Measurements from ENCODE around the gene DGKA.
A peak's percentile ranks its signal among the peaks of the same experiment; 100 is the strongest.
"Not testable (repeated sequence)": the region's sequence is repeated elsewhere in the genome, so short reads cannot be mapped to it uniquely, and the experiment has no call there.

DGKA gene

GRCh38 chr12:55930771-55931316 is at the start of gene DGKA:
Gene DGKA (plus strand): TSS chr12:55931162. CDS start chr12:55936504, 5,342 bp downstream.
- peak; percentile 70 to 71 for DNase-seq (ENCODE audit: low read depth in 2 of 2)

DNA sequence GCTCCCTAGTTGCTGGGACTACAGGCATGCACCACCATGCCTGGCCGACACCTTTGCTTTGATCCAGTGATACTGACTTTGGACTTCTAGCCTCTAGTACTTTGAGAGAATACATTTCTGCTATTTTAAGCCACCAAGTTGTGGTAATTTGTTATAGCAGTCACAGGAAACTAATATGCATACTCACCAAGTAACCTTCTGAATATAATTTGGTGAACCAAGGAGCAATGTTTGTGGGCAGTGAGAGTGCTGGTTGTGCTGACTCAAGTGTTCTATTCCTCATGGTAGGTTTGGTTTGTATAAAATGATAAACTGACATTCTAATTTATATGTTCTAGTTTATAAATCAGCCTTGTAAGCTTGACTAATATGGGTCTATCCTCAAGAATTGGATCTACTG is 45.8 kb upstream of the DGKA start:
- no peak for DNase-seq (ENCODE audit: low read depth in 2 of 2)

GRCh38 chr12:55891310-55891709 is 39.7 kb upstream of the DGKA start:
- DNase-seq (ENCODE audit: low read depth in 2 of 2) = no peak

GRCh38 chr12:55893723-55894122 is 37.2 kb upstream of the DGKA start:
- no peak for DNase-seq (ENCODE audit: low read depth in 2 of 2)

DNA sequence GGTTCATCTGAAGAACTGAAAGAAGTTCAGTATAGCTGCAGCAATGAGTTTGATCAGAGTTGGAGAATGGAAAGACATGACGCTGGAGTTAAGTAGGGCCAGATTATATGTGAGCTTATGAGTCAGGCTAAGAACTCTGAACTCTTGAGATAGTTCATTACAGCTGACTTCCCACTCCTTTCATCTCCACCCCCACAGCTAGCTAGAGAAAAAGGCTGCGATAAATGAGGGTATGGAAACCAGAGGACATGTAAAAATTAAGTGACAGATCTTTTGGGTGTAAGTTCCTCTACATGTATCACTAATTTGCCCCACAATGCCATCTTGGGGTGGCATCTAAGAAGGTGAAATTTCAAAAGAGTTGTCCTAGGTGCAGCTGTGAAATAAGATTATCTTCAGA is 31.9 kb upstream of the DGKA start:
- DNase-seq (ENCODE audit: low read depth in 2 of 2) = no peak

DNA sequence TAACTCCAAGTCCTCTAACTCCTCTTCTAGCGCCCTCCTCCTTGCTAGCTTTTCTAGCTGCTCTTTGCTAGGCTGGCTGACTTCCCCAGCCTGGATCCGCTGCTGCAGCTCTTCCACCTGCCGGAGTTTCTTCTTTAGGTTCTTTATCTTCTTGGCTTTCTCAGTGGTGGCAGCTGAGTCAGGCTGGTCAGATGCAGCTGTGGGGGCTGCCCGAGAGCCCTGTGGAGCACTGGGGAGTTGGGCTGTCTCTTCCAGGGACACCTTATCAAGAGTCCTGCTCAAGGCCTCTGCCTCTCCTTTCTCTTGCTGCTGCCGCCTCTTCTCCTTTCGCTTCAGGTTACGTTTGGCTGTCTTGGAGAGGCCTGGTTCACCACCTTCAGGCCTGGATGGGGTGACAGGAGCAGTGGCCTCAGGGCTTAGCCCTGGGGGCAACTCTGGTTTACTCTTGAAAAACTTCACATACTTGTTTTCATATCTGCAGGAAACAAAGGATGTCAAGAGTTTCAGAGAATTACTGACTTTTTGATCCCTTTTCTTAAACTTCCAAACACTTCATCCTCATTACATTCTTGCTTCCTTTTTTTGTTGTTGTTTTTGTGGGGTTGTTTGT is 29.0 kb upstream of the DGKA start:
- DNase-seq (ENCODE audit: low read depth in 2 of 2) = no peak

- no peak for DNase-seq (ENCODE audit: low read depth in 2 of 2)
Measured at GRCh38 chr12:55906056-55906455, 24.9 kb upstream of the DGKA start.

DNA sequence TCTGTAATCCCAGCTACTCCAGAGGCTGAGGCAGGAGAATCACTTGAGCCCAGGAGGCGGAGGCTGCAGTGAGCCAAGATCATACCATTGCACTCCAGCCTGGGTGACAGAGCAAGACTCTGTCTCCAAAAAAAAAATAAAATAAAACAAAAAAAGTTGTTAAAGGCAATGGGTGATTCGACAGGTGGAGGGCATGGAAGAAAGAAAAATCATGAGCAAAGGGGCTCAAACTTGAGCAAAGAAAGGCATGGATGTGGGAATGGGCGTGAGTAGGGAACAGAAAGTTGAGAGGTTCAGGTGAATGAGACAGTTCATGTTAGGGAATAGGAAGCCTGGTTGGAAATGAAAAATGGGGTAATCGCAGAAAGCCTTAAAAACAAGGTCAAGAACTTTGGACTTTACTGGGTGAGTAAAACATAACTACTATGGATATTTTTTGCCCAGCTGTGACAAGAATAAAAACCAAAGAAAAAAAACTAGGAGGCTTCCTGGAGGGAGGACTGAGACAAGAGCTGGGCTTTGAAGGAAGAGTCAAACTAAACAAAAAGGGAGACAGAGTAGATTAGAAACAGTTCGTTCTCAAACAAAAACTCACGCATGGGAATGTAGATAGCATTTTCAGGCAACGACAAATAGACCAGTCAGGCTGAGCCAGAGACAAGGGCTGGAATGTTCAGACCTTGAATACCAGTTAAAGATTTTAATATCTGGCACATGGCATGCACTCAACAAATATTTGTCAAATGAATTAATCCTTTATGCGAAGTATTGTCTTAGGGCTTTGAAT is 22.0 kb upstream of the DGKA start:
- no peak for DNase-seq (ENCODE audit: low read depth in 2 of 2)

DNA sequence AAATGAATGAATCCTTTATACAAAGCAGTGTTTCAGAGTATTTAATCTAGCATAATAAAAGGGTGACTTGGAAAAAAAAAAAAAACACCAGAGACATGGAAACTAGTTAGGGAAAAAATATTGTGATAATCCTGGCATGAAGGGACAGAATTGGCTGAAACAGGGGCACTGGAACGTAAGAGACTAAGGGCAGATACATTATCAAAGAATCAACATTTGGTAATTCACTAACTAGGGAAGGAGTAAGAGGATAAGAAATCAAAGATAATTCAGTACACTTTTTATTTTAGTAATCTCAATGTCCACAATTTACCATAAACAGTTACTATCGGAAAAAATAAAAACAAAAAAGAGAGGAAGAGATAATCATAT is 21.5 kb upstream of the DGKA start:
- DNase-seq (ENCODE audit: low read depth in 2 of 2) = no peak

- no peak for DNase-seq (ENCODE audit: low read depth in 2 of 2)
Measured at GRCh38 chr12:55912908-55913307, 18.1 kb upstream of the DGKA start.

DNA sequence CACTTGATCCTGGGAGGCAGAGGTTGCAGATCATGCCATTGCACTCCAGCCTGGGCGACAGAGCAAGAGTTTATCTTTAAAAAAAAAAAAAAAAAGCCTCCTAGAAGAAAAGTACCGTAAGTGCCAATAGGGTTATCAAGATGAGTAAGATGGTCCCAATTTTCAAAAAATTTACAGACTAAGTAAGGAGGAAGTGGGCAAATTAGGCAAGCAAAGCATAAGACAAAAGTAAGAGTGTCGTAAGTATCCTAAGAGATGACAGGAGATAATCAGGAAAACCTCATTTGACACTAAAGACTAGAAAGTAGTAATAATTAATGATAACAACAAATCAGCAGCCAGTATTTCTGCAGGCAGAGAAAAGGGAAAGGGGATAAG is 15.5 kb upstream of the DGKA start:
- no peak for DNase-seq (ENCODE audit: low read depth in 2 of 2)

- not testable (repeated sequence) for DNase-seq (ENCODE audit: low read depth in 2 of 2)
Measured at GRCh38 chr12:55919032-55919431, 11.9 kb upstream of the DGKA start.

- DNase-seq (ENCODE audit: low read depth in 2 of 2) = no peak
Measured at GRCh38 chr12:55922126-55922525, 8.8 kb upstream of the DGKA start.

- DNase-seq (ENCODE audit: low read depth in 2 of 2) = not testable (repeated sequence)
Measured at GRCh38 chr12:55923648-55924047, 7.3 kb upstream of the DGKA start.

GRCh38 chr12:55925371-55925770 is 5.6 kb upstream of the DGKA start:
- no peak for DNase-seq (ENCODE audit: low read depth in 2 of 2)

GRCh38 chr12:55925870-55926737 is 4.9 kb upstream of the DGKA start:
- DNase-seq (ENCODE audit: low read depth in 2 of 2) = no peak

- peak; percentile 89 to 93 for DNase-seq (ENCODE audit: low read depth in 2 of 2)
Measured at GRCh38 chr12:55926738-55927587, 4.0 kb upstream of the DGKA start.

DNA sequence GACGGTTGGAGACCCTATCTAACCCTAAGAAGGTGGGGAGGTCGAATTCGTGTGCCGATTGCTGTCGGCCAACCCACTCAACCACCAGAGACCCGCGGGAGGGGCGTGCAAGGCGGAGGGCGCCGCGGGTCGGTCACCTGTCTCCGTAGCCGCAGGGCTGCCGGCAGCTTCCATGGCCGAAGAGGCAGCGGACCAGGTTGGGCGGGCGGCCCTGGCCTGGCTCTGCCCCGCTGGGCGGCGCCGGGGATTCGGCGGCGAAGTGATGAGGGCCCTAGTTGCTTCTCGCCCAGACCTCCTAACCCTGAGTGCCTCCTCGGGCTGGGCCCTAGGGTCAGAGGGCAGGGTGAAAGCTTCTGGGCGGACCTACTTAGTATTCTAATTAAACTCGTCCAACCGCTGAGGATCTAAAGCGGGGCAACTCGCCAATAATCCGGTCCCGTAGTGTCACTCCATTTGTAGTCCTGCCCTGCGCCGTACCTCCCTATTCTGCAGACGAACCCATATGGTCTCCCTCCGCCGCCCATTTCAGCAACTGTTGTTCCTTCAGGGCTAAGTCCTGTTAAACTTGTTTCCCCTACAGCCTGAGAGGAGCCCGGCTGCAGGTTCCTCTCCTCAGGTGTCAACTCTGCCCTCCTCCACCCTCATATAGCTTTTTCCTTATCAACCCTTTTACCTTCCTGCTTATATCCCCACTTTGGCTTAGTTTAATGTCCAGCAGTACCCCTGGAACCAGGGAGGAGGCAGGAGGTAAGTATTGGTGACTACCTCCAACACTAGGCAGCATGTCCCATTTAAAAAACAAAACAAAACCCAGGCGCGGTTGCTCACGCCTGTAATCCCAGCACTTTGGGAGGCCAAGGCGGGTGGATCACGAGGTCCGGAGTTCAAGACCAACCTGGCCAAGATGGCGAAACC is 3.1 kb upstream of the DGKA start, which contains the start of gene PYM1:
PYM1 (minus strand) TSS at position 307 of the 915 bp plus-strand sequence; CDS start at position 174, 133 bp downstream.
- peak; percentile 51 to 58 for DNase-seq (ENCODE audit: low read depth in 2 of 2)

GRCh38 chr12:55929306-55929791 is 1.6 kb upstream of the DGKA start:
- peak; percentile 66 to 71 for DNase-seq (ENCODE audit: low read depth in 2 of 2)

DNA sequence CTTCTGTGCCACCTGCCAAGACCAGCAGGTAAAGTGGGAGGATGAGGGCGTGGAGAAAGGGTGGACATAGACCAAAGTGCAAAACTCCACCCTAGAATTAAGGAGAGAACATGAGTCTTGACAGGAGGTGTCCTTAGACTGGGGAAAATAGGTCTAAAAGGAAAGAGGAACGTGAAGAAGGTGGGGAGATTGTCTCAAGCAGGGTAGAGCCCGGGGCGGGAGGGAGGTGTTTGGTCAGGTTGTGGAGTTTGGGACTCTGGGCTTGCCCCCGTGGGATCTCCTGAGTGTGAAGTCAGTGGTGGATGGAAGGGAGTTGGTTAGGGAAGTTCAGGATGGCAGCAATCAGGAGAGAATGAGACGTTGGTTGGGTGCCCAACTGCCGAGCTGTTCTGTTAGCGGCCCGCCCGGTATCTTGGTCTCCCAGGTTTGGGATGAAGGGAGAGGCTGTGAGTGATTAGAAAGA is 386 bp downstream of the DGKA start:
- DNase-seq (ENCODE audit: low read depth in 2 of 2) = no peak
